GM18951 (cell line): ENCODE results near the gene LRCOL1.

Experiments used
- POLR2A ChIP-seq: IDR thresholded peaks from 4 replicates; pipeline ENCODE4 v1.6.1; 2011; ENCODE audit warnings: mild to moderate bottlenecking; ENCODE audit not compliant: insufficient read length, insufficient read depth; ENCODE audit errors: extremely low read depth
- in situ Hi-C: fragments of 300-500 bp; cut with MboI; formaldehyde crosslinking; loops from one replicate; pipeline ENCODE4 v1.12.0; 2022; ENCODE audit warnings: low sequenced_read_pairs, mixed read lengths, inconsistent platforms; ENCODE audit not compliant: unreplicated experiment

The LRCOL1 gene

DNA sequence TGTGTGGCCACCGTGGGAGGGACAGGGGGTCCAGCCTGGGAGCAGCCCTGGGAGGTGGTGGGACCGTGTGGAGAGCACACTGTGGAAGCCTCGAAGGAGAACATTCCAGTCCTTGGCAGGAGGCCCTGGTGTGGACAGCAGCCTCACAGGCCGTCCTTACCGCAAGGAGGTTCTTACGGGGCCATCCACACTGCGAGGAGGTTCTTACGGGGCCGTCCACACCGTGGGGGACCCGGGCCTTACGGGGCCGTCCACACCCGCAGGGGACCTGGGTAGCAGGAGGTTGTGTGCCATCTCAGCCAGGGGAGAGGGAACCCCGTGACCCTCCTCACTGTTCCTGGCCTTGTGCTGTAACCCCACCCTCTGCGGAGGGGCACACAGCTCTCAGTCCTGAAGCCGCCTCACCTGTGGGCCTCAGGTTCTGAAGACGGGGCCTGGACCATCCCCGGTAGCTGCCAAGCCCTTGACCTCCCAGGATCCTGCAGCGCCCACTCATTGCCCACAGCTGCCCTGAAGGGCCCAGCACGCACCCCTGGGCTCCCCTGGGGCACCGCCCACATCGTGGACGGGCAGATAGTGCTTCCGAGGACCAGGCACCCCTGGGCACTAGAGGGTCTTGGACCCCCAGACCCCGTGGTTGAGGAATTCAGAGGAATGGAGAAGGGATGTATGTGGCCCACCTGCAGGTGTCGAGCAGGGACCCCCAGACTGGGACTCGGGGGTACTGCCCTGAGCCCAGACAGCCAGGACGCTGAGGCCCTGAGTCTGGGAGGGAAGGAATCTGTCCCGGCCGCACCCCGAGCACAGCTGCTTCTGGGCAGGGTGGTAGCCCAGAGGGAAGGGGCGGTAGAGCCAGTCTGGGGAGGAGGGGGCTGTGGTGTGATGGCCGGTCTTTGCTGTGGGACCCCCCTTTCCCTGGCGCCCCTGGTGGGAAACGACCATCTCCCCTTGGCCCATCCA, 37.3 kb downstream of the LRCOL1 start:
- in situ Hi-C loops = no loop called here
- no peak for TF ChIP-seq POLR2A

DNA sequence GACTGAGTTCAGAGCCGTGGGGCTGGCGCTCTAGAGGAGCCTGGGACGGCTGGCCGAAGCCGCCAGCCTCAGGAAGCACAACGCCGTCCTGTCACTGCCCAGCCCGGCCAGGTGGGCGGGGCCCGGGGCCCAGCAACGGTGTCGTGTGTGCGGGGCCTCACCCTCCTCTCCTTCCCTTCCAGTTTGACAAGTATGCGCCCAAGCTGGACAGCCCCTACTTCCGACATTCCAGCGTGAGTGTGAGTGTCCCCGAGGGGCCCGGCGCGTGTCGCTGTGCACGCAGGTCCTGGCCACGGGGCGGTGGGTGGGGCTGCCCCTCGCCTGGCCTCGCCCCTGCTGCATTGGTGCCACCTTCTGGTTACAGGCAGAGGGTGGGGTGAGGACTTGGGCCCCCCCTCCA, 38.3 kb downstream of the LRCOL1 start:
- TF ChIP-seq POLR2A = no peak
- in situ Hi-C loops = no loop called here

DNA sequence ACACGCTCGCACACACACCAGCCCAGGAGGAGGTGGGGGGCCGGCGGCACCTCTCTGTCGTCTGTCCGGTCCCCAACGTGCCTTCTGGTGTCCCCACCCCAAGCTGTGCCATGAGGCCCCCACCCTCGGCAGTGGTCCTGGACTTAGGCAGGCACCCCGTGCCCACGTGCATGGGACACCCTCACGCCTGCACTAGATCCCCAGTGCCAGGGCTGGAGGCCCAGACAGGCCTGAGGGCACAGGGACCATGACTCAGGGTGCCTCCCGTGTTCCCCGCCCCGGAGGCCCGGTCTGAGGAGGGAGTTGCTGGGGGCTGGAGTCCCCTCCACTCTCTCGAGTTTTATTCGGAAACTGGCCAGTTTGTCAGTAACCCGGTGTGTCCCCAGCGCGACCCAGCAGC, 38.8 kb downstream of the LRCOL1 start:
- no peak for TF ChIP-seq POLR2A
- in situ Hi-C loops = no loop called here

DNA sequence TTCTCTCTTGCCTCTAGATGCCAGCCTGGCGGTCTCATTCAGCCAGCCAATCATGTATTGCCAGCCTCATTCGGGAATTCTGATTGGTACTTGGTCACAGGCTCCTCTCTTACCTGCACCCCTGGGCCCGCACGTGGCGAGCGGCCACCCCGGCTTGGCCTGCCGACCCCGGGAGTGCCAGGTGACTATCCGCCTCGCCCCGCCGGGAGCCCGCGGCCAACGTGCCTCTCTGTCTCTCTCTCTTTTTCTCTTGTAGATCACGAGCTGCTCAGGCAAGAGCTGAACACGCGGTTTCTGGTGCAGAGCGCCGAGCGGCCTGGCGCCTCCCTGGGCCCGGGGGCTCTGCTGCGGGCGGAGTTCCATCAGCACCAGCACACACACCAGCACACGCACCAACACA, 39.3 kb downstream of the LRCOL1 start:
- TF ChIP-seq POLR2A = no peak

DNA sequence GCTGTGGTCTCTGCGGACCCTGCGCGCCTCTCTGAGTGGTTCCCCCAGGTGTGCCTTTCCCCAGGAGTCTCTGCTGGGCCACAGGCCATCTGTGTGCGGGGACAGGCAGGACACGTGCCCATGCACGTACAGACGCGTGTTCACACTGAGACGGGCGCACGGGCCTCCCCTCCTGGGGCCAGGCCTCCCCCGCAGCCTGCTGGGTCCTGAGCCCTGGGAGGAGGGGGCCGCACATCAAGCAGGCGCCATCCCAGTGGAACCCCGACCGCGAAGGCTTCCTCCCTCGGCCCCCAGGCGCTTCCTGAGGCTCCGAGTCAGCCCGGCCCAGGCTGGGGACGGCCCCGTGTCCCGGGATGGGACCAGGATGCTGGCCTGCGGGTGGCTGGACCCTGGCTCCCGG, 39.7 kb downstream of the LRCOL1 start:
- TF ChIP-seq POLR2A = no peak
- in situ Hi-C loops = no loop called here

More for the DNA sequence above, 39.3 kb downstream of the LRCOL1 start:
- in situ Hi-C loops = no loop called here

DNA sequence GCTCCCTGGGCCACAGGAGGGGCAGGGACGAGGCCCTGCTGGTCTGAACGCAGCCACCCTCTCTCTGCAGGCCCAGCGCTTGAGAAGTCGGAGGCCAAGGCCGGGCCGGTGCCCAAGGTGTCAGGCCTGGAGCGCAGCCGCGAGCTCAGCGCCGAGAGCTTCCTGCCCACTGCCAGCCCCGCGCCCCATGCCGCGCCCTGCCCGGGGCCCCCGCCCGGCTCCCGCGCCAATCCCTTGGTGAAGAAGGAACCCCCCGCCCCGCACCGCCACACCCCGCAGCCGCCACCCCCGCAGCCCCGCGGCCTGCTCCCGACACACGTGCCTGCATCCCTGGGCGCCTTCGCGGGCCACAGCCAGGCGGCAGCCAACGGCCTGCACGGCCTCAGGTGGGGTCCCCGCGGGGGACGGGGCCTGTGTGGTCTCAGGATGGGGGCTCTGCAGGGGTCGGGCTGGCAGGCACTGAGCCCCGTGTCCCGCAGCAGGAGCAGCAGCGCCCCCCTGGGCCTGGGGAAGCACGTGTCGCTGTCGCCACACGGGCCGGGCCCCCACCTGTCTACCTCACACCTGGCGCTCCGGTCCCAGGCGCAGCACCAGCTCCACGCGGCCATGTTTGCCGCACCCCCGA, 40.4 kb downstream of the LRCOL1 start:
- in situ Hi-C loops = no loop called here
- TF ChIP-seq POLR2A = no peak

DNA sequence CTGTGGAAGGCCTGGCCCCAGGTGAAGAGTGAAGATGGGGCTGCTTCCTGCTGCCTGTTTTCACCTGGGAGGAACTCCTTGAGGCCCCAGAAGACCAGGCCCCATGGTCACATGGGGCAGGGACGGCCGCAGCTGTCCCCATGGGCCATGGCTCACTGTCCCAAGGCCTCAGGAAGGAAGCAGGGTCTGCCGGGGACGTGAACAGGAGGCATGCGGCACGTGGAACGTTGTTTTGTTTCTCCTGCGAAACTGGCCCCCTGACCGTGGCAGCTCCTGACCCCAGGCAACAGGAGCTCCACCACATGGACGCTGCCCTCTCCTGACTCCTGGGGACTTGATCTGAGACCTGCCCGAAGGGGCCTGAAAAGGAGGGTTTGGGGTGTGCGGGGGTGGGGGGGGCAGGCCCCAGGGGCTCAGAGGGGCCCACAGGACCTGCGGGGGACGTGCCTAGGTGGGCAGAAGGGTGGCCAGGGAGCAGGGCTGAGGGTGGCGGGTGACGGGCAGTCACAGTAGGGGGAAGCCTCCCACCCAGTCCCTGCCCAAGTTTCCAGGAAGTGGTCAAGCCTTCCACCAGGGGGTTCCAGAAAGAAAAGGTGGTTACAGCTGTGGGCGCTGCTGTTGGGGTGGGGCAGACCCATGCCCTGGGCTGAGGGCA, 41.4 kb downstream of the LRCOL1 start:
- no peak for TF ChIP-seq POLR2A
- in situ Hi-C loops = no loop called here

DNA sequence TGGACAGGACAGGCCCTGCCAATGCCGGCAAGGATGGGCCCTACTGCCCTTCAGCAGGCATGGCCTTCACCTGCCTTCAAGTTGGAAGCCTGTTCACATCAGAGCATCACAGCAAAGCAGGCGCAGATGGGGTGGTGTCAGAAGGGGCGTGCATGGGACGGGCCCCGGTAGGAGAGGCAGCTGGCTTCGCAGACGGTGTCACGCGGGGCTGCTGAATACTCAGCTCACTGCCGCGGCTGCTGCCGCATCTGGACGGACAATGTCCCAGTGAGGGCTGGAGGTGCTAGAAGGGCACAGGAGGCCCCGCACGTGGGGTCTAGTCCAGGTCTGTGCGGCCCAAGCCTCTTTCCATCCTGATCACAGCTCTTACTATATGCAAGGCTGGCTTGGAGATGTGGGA, 42.1 kb downstream of the LRCOL1 start:
- TF ChIP-seq POLR2A = no peak
- in situ Hi-C loops = no loop called here

DNA sequence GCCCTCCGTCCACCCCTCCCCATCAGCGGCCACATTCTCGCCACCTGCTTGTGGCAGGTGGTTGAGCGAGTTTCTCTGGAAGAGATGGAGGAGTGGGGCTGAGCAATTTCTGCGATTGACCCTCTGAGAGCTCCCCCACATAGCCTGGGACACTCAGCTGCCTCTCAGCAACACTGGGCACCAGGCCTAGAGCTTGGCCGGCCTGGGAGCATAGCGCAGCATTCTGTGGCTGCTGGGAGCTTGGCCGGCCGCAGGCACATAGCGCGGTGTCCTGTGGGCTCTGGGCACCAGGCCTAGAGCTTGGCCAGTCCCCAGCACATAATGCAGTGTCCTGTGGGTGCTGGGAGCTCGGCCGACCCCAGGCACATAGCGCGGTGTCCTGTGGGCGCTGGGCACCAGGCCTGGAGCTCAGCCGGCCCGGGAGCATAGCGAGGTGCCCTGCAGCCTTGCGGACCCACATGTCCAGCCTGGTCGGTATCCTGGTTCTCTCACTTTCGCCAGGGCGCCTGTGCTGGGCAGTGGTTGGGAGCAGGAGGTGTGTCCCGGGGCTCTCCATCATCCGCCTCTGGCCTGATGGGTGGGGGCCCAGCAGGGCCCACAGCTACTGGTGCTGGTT, 43.8 kb downstream of the LRCOL1 start:
- no peak for TF ChIP-seq POLR2A
- in situ Hi-C loops = no loop called here

DNA sequence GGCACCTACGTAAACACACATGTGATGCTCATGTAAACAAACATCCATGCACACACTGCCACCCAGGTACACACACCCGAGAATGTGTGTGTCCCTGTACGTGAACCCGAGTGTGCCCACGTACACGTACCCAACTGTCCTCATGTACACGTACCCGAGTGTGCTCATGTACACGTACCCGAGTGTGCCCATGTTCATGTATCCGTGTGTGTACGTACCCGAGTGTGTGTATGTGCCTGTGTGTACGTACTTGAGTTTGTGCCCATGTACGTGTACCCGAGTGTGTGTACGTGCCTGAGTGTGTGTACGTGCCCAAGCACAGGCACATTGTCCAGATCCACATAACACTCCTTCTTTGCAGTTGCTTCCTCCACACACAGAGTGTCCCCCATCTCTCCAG, 45.0 kb downstream of the LRCOL1 start:
- no peak for TF ChIP-seq POLR2A
- in situ Hi-C loops = no loop called here

DNA sequence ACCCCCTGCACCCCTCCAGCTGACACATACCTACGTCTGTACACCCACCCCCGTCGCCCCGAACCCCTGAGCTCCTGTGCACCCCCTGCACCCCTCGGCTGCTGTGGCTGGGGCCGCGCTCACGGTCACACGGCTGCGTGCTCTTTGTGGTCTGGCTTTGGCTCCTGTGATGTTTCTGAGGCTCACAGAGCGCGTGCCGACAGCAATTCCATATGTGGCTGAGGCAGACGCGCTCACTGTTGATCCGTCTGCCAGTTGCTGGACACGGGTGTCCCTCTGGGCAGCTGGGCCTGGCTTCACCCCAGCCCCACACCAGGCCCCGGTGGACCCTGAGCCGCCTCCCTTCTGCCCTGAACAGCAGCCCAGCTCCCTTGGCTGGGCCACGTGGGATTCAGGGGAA, 46.5 kb downstream of the LRCOL1 start:
- no peak for TF ChIP-seq POLR2A
- in situ Hi-C loops = no loop called here

DNA sequence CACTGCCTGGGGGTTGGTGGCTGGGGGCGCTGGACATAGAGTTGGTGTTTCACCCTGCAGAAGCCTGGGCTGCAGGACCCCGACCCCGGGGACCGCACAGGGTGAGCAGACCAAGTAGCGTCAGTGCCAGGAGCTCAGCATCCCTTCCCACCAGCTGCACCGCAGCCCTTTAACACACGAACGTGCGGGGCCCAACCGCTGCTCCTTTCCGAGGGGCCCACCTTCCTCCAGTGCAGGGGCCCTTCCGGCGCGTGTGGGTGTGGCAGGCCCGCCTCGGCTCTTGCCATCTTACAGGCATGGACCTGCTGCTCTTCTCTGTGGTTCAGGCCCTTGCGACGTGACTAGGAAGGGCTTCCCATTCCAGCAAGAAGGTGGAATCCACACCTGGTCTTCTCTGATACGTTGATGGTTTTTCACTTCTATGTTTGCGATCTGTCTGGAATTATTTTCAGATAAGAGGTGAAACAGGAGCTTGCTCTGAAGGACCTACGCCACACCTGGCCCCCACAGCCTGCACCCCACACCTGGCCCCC, 47.8 kb downstream of the LRCOL1 start:
- TF ChIP-seq POLR2A = no peak
- in situ Hi-C loops = no loop called here

DNA sequence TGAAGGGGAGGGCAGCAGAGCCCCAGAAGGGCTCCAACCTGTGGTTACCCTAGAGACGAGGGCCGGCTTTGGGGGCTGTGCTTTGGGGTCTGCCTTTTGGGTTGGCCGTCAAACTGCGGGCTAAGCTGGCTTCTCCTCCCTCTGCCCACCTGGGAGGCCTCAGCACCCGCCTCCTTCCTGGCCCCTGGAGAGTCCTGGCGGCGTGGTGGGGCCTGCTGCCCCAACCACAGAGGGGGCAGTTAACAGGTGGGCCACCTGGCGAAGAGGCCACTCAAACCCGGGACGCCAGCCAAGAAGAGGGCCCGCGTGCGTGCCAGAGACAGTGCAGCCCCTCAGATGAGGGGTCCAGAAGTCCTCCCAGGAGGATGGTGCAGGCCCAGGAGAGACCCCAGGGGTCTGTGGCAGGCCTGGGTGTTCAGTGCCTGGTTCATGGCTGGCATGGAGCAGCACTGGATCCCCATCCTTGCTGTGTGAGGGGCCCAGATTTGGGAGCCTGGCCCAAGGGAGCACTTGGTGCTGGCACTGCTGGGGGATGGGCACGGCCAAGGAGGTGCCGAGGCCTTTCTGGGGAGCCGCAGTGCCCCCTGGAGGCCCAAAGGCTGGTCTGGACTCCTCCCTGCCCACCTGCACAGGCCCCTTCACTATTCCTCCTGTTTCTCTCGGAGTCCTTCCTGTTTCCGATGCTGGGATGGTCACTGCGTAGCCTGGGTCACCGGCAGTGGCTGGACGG, 48.8 kb downstream of the LRCOL1 start:
- TF ChIP-seq POLR2A = no peak

More for the DNA sequence above, 48.8 kb downstream of the LRCOL1 start:
- in situ Hi-C loops = no loop called here
